Retinal pigment epithelial cell (primary cell): ENCODE measurements around the gene SIGLEC7.

ENCODE experiments used
- DNase-seq: peaks from one replicate; pipeline ENCODE4 v3.0.0-alpha.2; 2010; ENCODE audit warnings: low read depth
- H3K4me3 ChIP-seq: 2 replicates; pipeline ENCODE4 v1.5.1; 2011; ENCODE audit warnings: mild to moderate bottlenecking, low read length, control low read depth, moderate library complexity
- CTCF ChIP-seq: conservative IDR thresholded peaks from 2 replicates; pipeline ENCODE4 v1.5.1; 2011; ENCODE audit warnings: low read depth, low read length, control low read depth, inconsistent platforms

The SIGLEC7 gene

GRCh38 chr19:51142119-51142518 is at the start of gene SIGLEC7:
Gene SIGLEC7, plus strand, starts transcription at chr19:51142301. Its CDS starts 69 bp downstream, at chr19:51142370.
- no peak for TF ChIP-seq CTCF
- no peak within 1 kb of the TSS for H3K4me3 ChIP-seq
- DNase-seq: no peak

- no peak for DNase-seq
- TF ChIP-seq CTCF: no peak
- no peak overlapping the region for H3K4me3 ChIP-seq
Measured at GRCh38 chr19:51093101-51093500, 49.0 kb upstream of the SIGLEC7 start.

- no peak for DNase-seq
- H3K4me3 ChIP-seq: no peak overlapping the region
- no peak for TF ChIP-seq CTCF
Measured at GRCh38 chr19:51093510-51094345, 48.4 kb upstream of the SIGLEC7 start.

GRCh38 chr19:51094696-51095279 is 47.3 kb upstream of the SIGLEC7 start:
- no peak for DNase-seq
- H3K4me3 ChIP-seq: no peak overlapping the region
- TF ChIP-seq CTCF: peak; percentile 78

GRCh38 chr19:51096473-51097165 is 45.5 kb upstream of the SIGLEC7 start:
- no peak for DNase-seq
- no peak overlapping the region for H3K4me3 ChIP-seq
- peak; percentile 35 for TF ChIP-seq CTCF

GRCh38 chr19:51097166-51097738 is 44.8 kb upstream of the SIGLEC7 start:
- H3K4me3 ChIP-seq: no peak overlapping the region
- peak; percentile 74 for TF ChIP-seq CTCF
- DNase-seq: no peak
